GM12878 (cell line): ENCODE results near the gene SLC25A42. TPM values are rescaled to one million over a fixed set of nuclear protein-coding genes. Genes with fewer than 3 reads are reported as not detected.

Source experiments
- ASH2L ChIP-seq: fragments of 300-600, 200-600 bp; sonication (generic); IDR thresholded peaks from 2 replicates; pipeline ENCODE4 v1.6.1; 2017; ENCODE audit warnings: low read depth, mild to moderate bottlenecking, borderline replicate concordance
- ATF7 ChIP-seq: fragments of 450-650 bp; IDR thresholded peaks from 2 replicates; pipeline ENCODE4 v1.6.1; 2016; ENCODE audit warnings: low read depth, mild to moderate bottlenecking
- BHLHE40 ChIP-seq, 2 experiments: fragments of 450-650 bp in 1 of 2; IDR thresholded peaks; 2 replicates each; pipeline ENCODE4 v1.6.1; 2011 to 2017; ENCODE audit warnings: low read depth in 2 of 2, borderline replicate concordance in 1 of 2, improper control_type of control experiment in 1 of 2, low read length in 1 of 2, mild to moderate bottlenecking in 1 of 2
- CEBPZ ChIP-seq: fragments of 150-350 bp; IDR thresholded peaks from 2 replicates; pipeline ENCODE4 v1.6.1; 2016; ENCODE audit warnings: low read depth, low read length
- CREB1 ChIP-seq: IDR thresholded peaks from 2 replicates; pipeline ENCODE4 v1.6.1; 2012; ENCODE audit warnings: low read depth, mild to moderate bottlenecking, inconsistent platforms
- DPF2 ChIP-seq: fragments of 450-650 bp; IDR thresholded peaks from 2 replicates; pipeline ENCODE4 v1.6.1; 2017; ENCODE audit warnings: mild to moderate bottlenecking
- EED ChIP-seq: sonication (generic); IDR thresholded peaks from 2 replicates; pipeline ENCODE4 v1.6.1; 2016; ENCODE audit warnings: antibody characterized with exemption, low read depth
- IKZF2 ChIP-seq, 2 experiments: fragments of 450-650 bp; IDR thresholded peaks; 2 replicates each; pipeline ENCODE4 v1.6.1; 2017; ENCODE audit warnings: mild to moderate bottlenecking in 2 of 2, moderate library complexity in 2 of 2
- MEF2B ChIP-seq: fragments of 450-650 bp; IDR thresholded peaks from 2 replicates; pipeline ENCODE4 v1.6.1; 2018; ENCODE audit warnings: mild to moderate bottlenecking, moderate library complexity; ENCODE audit not compliant: partially characterized antibody, poor library complexity, severe bottlenecking
- MYB ChIP-seq: fragments of 150-350 bp; IDR thresholded peaks from 2 replicates; pipeline ENCODE4 v1.6.1; 2014; ENCODE audit warnings: mild to moderate bottlenecking, low read depth, low read length, borderline replicate concordance
- NR2C2 ChIP-seq: IDR thresholded peaks from 2 replicates; pipeline ENCODE4 v1.6.1; 2011; ENCODE audit warnings: borderline replicate concordance, low read depth; ENCODE audit not compliant: control insufficient read depth, insufficient read length
- NR2F1 ChIP-seq: fragments of 450-650 bp; conservative IDR thresholded peaks from 2 replicates; pipeline ENCODE4 v1.6.1; 2017; ENCODE audit warnings: mild to moderate bottlenecking
- PBX3 ChIP-seq: IDR thresholded peaks from 2 replicates; pipeline ENCODE4 v1.6.1; 2011; ENCODE audit warnings: mild to moderate bottlenecking, low read depth, low read length, moderate library complexity; ENCODE audit not compliant: insufficient replicate concordance
- RB1 ChIP-seq: fragments of 450-650 bp; formaldehyde crosslinking; IDR thresholded peaks from 2 replicates; pipeline ENCODE4 v1.6.1; 2017; ENCODE audit warnings: mild to moderate bottlenecking, borderline replicate concordance
- RELA ChIP-seq: fragments of 450-650 bp; IDR thresholded peaks from 2 replicates; pipeline ENCODE4 v1.8.0; 2014; ENCODE audit warnings: borderline replicate concordance; ENCODE audit not compliant: partially characterized antibody
- SMARCA5 ChIP-seq: fragments of 450-650 bp; IDR thresholded peaks from 2 replicates; pipeline ENCODE4 v1.6.1; 2017; ENCODE audit warnings: mild to moderate bottlenecking
- TARDBP ChIP-seq: IDR thresholded peaks from 2 replicates; pipeline ENCODE4 v1.6.1; 2016; ENCODE audit warnings: borderline replicate concordance
- ZBTB33 ChIP-seq: fragments of 450-650 bp; IDR thresholded peaks from 2 replicates; pipeline ENCODE4 v1.6.1; 2017; ENCODE audit warnings: mild to moderate bottlenecking
- ZBTB40 ChIP-seq: fragments of 450-650 bp; IDR thresholded peaks from 2 replicates; pipeline ENCODE4 v1.6.1; 2016; ENCODE audit warnings: mild to moderate bottlenecking, moderate library complexity, borderline replicate concordance
- polyA plus RNA-seq, 11 experiments: library from polyadenylated mRNA; depleted of rRNA in 4 of 11; unstranded in 6 of 11; stranded (reverse) in 5 of 11; fragments of >200 nt; fragmentation: Nextera tagmentation in 4 of 11; fragmentation: Illumina TruSeq in 1 of 11; extraction: Ambion mirVana in 4 of 11; extraction: Trizol in 1 of 11; gene quantifications; 1 replicate in 1 of 11; 2 replicates in 10 of 11; pipeline versions ENCODE4 v1.2.1 to v1.2.3, GENCODE V29; 2011 to 2016; ENCODE audit warnings: inconsistent platforms in 2 of 11, missing spikeins in 2 of 11, low read depth in 1 of 11
- total RNA-seq, 4 experiments: library from RNA; depleted of rRNA in 3 of 4; stranded (reverse); fragments of >200 nt in 3 of 4; fragmentation: Illumina TruSeq in 1 of 4; extraction: Trizol in 1 of 4; gene quantifications; 2 replicates each; pipeline versions ENCODE4 v1.2.1 to v1.2.3, GENCODE V29; 2013 to 2021

The SLC25A42 gene
- total and polyA plus RNA-seq, 10 of the 15 experiments (the other 5 are each of a cell fraction or from before 2014, with no cell fraction given), result 0.24 to 19.2 (median 9.6) TPM

- TF ChIP-seq CEBPZ, result no peak
- TF ChIP-seq ATF7, result 0 out of 2 replicates have a peak, but pooled peaks have one; percentile 22
- TF ChIP-seq NR2F1, result peak; percentile 78; the same call in 1 of the 2 replicates
- peak; percentile 58; the same call in 1 of the 2 replicates for TF ChIP-seq DPF2
- TF ChIP-seq TARDBP, result 0 out of 2 replicates have a peak, but pooled peaks have one; percentile 14
- TF ChIP-seq EED, result peak; percentile 53
- TF ChIP-seq ZBTB33, result no peak
- no peak for TF ChIP-seq MYB
- 0 out of 2 replicates have a peak, but pooled peaks have one; percentile 35 for TF ChIP-seq CREB1
- peak; percentile 58 to 63; a peak in 3 of 4 replicates for TF ChIP-seq BHLHE40 (IDR thresholded peaks at IDR 0.05; ENCODE audit: borderline replicate concordance in 1 of 2, low read depth in 2 of 2, low read length in 1 of 2)
- TF ChIP-seq IKZF2 (IDR thresholded peaks at IDR 0.05), result peak; percentile 27 to 33; a peak in 2 of 4 replicates
- TF ChIP-seq SMARCA5, result peak; percentile 12; the same call in 1 of the 2 replicates
- peak; percentile 66 for TF ChIP-seq MEF2B
- TF ChIP-seq PBX3, result no peak
- TF ChIP-seq RELA, result peak; percentile 7
- TF ChIP-seq ZBTB40, result no peak
- no peak for TF ChIP-seq RB1
- no peak for TF ChIP-seq ASH2L
- TF ChIP-seq NR2C2, result no peak
Observed at GRCh38 chr19:19151418-19151817, 87.6 kb downstream of the SLC25A42 start (continued).
